Mammary epithelial cell (primary cell): ENCODE measurements around the gene SERTAD4.

Experiments used
- EZH2 ChIP-seq: IDR thresholded peaks from 2 replicates; pipeline ENCODE4 v1.6.1; 2012; ENCODE audit warnings: low read length, inconsistent platforms, borderline replicate concordance
- TF ChIP-seq, protein P1 (sequence below), 2 donors: IDR thresholded peaks in 1 of 2; conservative IDR thresholded peaks in 1 of 2; 2 replicates each; pipeline ENCODE4 v1.5.1; 2011 to 2012; ENCODE audit warnings: inconsistent platforms in 2 of 2, low read length in 2 of 2, mild to moderate bottlenecking in 2 of 2, control low read depth in 1 of 2, low read depth in 1 of 2; ENCODE audit not compliant: insufficient read depth in 1 of 2; ENCODE audit errors: extremely low read depth in 1 of 2

DNA sequence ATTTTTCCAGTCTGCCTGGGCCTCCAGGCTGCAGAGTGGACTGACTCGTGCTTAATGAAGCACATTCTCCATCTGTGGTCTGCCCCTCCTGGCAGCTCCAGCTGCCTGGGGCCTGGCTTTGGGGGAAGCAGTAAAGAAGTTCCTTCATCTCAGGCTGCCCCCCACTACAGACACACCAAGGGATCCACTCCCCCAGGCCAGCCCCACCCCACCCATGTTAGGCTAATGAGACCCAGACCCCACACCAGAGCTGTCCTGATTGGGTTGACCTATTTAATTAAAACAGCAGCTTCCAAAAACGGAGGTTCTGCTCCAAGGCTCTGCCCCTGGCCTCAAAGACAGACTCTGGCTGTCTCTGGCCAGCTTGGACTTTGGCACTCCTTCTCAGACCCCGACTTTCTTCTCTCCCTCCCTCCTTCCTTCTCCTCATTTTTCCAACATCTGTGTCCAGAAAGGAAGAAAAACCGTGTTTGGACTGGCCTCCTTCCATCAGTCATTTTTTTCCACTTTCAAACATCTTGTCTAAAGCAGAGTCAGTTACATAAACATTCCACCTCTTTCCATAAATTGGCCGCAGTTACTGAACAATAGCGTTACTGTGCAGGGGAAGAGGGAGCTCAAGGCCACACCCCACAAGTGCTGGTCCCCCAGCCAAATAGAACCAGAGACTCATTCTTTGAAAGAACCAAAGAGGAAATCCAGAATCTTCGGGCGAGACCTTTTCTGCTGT is 29.7 kb downstream of the SERTAD4 start:
- TF ChIP-seq, protein P1, sequence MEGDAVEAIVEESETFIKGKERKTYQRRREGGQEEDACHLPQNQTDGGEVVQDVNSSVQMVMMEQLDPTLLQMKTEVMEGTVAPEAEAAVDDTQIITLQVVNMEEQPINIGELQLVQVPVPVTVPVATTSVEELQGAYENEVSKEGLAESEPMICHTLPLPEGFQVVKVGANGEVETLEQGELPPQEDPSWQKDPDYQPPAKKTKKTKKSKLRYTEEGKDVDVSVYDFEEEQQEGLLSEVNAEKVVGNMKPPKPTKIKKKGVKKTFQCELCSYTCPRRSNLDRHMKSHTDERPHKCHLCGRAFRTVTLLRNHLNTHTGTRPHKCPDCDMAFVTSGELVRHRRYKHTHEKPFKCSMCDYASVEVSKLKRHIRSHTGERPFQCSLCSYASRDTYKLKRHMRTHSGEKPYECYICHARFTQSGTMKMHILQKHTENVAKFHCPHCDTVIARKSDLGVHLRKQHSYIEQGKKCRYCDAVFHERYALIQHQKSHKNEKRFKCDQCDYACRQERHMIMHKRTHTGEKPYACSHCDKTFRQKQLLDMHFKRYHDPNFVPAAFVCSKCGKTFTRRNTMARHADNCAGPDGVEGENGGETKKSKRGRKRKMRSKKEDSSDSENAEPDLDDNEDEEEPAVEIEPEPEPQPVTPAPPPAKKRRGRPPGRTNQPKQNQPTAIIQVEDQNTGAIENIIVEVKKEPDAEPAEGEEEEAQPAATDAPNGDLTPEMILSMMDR (conservative IDR thresholded peaks at IDR 0.05 in 1 of 2, IDR thresholded peaks at IDR 0.05 in 1 of 2; ENCODE audit: extremely low read depth in 1 of 2, insufficient read depth in 1 of 2, low read depth in 1 of 2, low read length in 2 of 2) = no peak
- no peak for TF ChIP-seq EZH2
